ENCODE results near the gene IFNG. TPM values are rescaled to one million over a fixed set of nuclear protein-coding genes. Genes with fewer than 3 reads are reported as not detected.

IFNG gene
- total and polyA plus RNA-seq, 9 of the 15 experiments (the other 6 are each of a cell fraction or from before 2014, with no cell fraction given): 0.38 TPM; not detected in 8

GRCh38 chr12:68177562-68177961, 18.0 kb upstream of the IFNG start (continued):
- no peak for TF ChIP-seq TRIM25 (IDR thresholded peaks at IDR 0.05; ENCODE audit: borderline replicate concordance)

GRCh38 chr12:68176257-68176656, 16.7 kb upstream of the IFNG start:
- Histone ChIP-seq H3K27me3 (ENCODE audit: control insufficient read depth in 2 of 2, insufficient read depth in 2 of 2, low read length in 2 of 2) (no peaks in the 10 kb centered on the region), H2AFZ (ENCODE audit: low read depth, low read length) (no peak overlapping the region), H3K4me3 (no peak overlapping the region), H4K20me1 (replicated peaks; ENCODE audit: control insufficient read depth, insufficient read depth, low read length) (no peaks in the 10 kb centered on the region), H3K4me2 (ENCODE audit: insufficient read depth, low read length) (no peak overlapping the region), H3K9ac (ENCODE audit: insufficient read depth in 1 of 2, low read depth in 2 of 2, low read length in 2 of 2) (no peak overlapping the region), H3K9me3 (replicated peaks; ENCODE audit: control insufficient read depth, insufficient read depth, low read depth, low read length) (no peaks in the 10 kb centered on the region), H3K9me1 (ENCODE audit: control insufficient read depth, insufficient read depth, low read length) (no peaks in the 10 kb centered on the region), H3K36me3 (ENCODE audit: control insufficient read depth, insufficient read depth, low read length) (no peaks in the 10 kb centered on the region), H3K4me1 (replicated peaks in 1 of 2; ENCODE audit: control insufficient read depth in 2 of 2, insufficient read depth in 2 of 2, low read length in 2 of 2) (no peaks in the 10 kb centered on the region; a peak in 1 of 5 replicates), H3K27ac (ENCODE audit: extremely low read depth, low read depth, low read length) (no peak overlapping the region), H3K79me2 (ENCODE audit: control insufficient read depth, insufficient read depth, low read length) (no peaks in the 10 kb centered on the region)
- DNase-seq (ENCODE audit: extremely low read depth in 1 of 4, low spot score in 3 of 4) (no peak), FAIRE-seq (no peak), ATAC-seq (no peak)
- BruUV-seq (replicated peaks): no TSS peak
- intact Hi-C loops (cut with micrococcal nuclease) (no loop called here), in situ Hi-C loops (cut with MboI) (no loop called here)
- ChIA-PET CTCF (ENCODE audit: low intra/inter-chr PET ratio) (no interaction called here), POLR2A (no interaction called here)
- no peak for TF ChIP-seq ZNF324 (CRISPR knock-in tag; IDR thresholded peaks at IDR 0.05)
- TF ChIP-seq FOXP1 (CRISPR knock-in tag; IDR thresholded peaks at IDR 0.05): no peak
- no peak for TF ChIP-seq BCLAF1 (IDR thresholded peaks at IDR 0.05; ENCODE audit: borderline replicate concordance in 1 of 2, control insufficient read depth in 1 of 2, low read depth in 2 of 2, low read length in 1 of 2)
- TF ChIP-seq PRDM10 (IDR thresholded peaks at IDR 0.05; ENCODE audit: partially characterized antibody): no peak
- no peak for TF ChIP-seq ZHX1 (conservative IDR thresholded peaks at IDR 0.05; ENCODE audit: low read length)

Measured in K562 (cell line).